HG03196 (cell line): ENCODE data around the gene RNF175.
"Not testable (repeated sequence)": the region's sequence is repeated elsewhere in the genome, so short reads cannot be mapped to it uniquely, and the experiment has no call there.

Source experiments
- ATAC-seq: cut with Tn5 transposase; IDR thresholded peaks from one replicate; pipeline ENCODE4 v1.9.1; 2021; ENCODE audit not compliant: unreplicated experiment

Gene RNF175

DNA sequence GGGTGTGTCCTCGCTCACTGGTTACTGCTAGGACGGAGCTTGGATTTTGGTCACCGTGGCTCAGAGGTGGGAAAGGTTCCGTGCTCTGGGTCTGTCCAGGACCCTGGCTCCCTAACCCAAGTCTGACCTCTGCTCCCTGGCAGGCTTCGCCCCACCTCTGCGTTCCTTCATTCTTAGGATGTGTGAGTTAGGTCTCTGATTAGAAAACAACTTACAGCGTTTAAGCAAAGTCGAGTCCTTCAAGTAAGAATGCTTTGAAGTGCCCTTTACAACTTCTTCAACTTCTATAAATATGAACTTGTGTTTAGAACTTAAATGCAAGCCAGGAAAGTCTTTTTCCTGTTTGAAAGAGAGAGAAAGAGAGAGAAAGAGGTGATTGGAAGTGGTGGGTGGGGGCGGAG, 74.9 kb downstream of the RNF175 start:
- no peak for ATAC-seq

DNA sequence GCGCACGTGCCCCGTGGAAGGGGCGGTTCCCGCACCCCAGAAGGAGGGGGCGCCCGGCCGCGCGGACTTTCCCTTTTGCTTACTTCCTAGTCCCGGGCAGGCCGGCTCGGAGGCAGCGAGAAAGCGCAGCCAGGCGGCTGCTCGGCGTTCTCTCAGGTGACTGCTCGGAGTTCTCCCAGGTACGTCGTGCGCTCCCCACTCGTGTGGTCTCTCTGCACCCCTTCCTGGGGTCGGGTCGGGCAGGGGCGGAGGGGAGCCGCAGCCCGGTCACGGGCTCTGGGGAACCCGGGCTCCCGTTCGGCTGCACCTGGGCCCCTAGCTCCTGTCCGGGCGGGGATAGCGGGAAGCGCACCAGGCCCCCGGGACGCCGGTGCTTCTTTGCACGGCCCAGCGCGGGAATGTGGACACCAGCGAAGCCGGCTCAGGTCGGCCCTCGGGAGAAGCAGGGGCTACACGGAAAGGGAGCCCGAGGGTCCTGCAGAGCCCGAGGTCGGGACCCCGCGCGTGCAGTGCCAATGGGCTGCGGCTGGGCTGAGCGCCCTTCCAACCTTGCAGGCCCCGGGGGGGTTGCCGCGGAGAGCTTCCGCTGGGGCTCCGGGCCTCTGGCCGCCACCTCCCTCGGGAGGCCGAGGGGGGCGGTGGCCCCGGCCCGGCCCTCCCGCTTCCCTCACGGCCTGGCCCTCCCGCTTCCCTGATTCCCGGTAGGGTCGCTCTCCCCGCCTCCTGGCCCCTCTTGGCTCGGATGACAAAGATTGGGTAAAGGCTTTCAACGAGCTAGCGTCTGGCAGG, 75.4 kb downstream of the RNF175 start, which contains the start of gene TLR2:
Gene TLR2 (plus strand): TSS at position 99 of the 789 bp plus-strand sequence. CDS start 18,628 bp downstream, outside the sequence.
- ATAC-seq, result peak; percentile 82

DNA sequence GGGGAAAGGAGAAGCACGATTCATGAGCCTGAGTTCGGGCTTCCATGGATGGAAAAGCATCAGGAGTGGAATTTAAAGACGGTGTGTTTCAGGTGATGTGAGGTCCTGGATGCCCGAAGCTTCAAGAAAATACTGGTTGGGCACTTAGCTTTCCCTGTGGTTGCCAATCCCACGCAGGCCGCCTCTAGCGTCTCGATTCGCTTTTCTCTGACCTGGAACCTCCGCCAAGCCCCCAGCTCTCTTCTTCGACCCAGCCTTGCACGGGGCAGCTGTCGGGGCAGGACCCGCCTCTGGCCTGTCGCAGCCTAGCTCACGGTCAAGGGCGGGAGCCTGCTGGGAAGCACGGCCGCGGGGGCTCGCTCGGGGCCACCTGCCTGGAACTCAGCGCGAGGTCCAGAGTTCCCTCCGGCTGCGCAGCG, 76.1 kb downstream of the RNF175 start:
- ATAC-seq, result no peak

DNA sequence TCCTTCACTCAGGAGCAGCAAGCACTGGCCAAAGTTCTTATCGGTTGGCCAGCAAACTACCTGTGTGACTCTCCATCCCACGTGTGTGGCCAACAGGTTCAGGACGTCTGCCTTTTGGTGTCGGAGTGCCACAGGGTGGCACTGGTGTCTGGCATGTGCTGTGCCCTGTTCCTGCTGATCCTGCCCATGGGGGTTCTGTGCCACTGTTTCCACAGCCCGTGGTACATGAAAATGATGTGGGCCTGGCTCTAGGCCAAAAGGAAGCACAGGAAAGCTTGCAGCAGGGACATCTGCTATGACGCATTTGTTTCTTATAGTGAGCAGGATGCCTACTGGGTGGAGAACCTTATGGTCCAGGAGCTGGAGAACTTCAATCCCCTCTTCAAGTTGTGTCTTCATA, 80.3 kb downstream of the RNF175 start:
- no peak for ATAC-seq

DNA sequence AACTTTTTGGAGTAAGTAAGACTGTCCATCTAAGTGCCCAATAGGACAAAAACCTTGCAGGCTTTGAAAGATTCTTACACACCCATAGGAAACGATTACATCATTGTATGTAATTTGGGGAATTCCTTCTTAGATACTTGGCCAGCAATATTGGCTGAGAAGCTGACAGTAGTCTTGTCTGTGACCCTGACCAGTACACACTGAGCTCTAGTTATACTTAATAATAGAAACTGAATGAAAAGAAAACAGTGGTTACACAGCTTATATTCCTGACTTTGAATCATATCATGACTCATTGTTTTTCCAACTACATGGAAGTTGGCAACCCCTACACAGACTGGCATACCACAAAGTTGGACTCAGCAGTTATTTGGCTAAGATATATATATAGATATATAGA, 82.8 kb downstream of the RNF175 start:
- no peak for ATAC-seq

DNA sequence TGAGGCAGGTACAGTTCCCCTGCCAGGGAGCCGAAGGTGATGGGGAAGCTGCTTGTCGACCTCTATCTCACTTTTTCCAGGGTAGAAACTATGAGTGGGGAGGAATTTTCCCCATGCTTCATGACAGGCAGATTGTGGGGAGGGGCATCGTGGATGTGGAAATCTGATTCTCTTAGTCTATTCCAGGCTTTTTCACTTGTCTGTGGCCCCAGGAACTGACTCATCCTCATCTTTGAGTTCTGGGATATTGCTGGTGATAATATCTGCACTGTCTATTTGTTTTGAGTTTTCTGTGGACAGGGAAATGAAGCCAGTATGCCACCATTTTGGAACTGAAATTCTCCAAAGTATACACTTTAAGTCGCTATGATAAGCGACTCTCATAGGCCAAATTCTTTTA, 83.3 kb downstream of the RNF175 start:
- ATAC-seq, result no peak

DNA sequence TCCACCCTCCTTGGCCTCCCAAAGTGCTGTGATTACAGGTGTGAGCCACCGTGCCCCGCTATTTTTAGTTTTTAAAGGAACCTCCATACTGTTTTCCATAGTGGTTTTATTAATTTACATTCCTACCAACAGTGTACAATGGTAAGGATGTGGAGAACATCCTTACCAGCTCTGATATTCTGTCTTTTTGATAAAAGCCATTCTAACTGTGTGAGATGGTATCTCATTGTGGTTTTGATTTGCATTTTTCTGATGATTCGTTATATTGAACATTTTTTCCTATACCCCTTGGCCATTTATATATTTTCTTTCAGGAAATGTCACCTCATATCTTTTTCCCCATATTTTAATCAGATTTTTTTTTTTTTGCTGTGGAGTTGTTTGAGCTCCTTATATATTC, 90.0 kb downstream of the RNF175 start:
- ATAC-seq, result no peak

DNA sequence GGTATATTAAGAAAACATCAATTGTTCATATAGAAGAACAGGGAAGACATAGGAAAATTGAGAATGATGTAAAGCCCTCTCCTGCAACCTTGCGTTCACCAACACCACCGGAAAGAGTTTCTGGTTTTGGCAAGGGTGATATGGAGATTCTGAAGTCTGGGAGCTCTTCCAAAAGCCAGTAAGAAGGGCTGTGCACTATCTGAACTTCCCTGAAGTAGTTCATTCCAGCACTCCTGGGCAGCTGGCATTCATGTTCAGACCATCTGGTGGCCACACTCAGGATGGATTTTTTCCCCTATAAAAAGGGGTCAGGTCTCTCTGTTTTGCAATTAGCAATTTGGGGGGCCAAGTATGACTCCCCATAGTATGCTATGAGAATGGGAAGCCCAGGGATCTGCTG, 91.2 kb downstream of the RNF175 start:
- ATAC-seq, result no peak

DNA sequence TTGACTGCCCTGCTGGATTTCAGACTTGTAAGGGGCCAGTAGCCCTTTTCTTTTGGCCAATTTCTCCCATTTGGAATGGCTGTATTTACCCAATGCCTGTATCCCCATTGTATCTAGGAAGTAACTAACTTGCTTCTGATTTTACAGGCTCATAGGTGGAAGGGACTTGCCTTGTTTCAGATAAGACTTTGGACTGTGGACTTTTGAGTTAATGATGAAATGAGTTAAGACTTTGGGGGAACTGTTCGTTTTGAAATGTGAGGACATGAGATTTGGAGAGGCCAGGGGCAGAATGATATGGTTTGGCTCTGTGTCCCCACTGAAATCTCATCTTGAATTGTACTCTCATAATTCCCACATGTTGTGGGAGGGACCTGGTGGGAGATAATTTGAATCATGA, 93.3 kb downstream of the RNF175 start:
- ATAC-seq, result not testable (repeated sequence)

DNA sequence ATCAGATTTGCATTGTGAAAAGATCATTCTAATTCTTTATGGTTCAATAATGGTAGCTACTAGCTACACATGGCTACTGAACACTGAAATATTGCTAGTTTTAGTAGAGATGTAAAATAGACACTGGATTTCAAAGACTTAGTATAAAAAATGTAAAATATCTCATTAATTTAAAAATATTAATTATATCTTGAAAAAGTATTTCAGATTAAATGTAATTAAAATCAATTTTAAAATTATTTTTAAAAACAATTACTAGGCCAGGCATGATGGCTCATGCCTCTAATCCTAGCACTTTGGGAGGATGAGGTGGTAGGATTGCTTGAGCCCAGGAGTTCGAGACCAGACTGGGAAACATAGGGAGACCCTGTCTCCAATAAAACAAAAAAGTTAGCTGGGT, 96.2 kb downstream of the RNF175 start:
- no peak for ATAC-seq

DNA sequence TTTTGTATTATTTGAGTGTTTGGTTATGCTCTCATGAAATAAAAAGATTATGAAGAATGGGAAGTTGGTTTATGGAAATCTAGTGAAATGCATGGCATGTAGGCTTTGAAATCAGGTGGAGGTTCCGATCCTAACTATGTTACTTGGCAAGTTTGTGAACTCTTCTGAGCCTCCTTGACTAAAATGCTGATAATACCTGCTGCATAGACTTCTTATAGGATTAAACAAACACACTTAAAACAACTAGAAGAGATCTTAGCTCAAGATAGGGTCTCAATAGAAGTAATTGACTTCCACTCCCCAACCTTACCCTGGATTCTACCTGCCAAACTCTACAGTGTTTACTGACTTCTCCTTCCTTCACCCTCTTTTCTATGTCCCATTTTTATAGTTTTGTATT, 97.9 kb downstream of the RNF175 start:
- ATAC-seq, result no peak

DNA sequence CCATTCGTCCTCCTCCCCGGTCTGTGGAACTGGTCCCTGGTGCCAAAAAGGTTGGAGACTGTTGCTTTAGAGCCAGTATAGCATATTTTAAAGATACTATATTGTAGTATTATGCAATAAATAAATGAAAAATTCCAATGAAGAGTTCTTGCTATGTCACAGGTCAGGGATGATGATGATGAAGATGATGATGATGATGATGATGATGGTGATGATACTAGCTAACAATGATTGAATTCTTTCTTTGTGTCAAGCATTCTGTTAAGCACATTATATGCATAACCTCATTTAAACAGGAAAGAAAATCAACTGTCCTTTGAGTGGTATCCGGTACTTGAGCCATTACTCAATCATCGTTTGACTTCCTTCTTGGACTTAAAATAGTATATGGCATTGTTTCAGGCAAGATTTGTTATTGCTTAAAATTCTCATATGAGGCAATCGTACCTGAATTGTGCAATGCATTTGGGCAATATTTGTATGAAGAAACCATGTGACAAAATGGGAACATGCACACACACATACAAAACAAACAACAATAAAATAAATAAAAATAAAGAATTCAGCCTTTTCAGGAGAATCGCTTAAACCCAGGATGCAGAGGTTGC, 98.5 kb downstream of the RNF175 start:
- ATAC-seq, result no peak
